HG03558 (cell line): ENCODE measurements around the gene VTI1A.

Experiments
- ATAC-seq: cut with Tn5 transposase; IDR thresholded peaks from one replicate; pipeline ENCODE4 v1.9.1; 2021; ENCODE audit warnings: moderate number of reproducible peaks; ENCODE audit not compliant: unreplicated experiment; ENCODE audit errors: extremely low read depth

The VTI1A gene

DNA sequence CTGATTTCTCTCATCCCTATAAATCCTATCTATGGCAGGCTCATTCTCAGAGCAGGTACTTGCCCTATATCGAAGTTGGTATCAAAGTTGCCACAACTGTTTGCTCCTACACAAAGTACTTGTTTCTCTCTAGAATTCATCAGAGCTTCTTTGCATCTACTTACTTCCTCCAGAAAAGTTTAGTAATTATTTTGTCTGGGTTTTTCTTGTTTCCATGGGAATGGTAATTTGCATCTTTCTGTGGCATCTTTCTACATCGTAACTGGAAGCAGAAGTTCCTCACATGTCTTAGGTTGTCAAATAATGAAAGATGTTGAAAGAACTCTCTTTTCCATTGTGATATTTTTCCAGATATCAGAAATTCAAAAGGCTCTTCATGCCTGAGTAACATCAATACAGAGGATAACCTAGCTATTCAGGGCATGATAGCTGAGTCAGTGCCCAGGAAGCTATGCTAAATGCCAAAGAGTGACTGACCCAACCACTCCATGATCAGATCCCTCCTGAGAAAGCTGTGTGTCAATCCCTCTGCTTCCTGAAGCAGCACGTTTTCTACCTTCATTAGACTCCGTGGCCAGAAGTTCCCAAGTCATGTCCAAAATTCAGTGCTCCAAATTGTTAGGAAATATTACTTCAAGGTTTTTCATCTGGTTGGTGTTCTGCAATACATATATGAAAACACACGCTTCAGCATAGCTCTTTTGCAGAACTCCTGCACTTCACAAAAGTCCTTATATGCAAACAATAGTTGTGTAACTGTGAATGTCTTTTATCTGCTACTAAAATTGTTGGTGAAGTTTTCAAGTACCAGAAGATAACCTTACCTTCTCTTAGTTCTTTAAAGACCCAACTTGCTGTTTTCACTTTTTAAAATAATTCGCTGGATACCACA is 216.5 kb downstream of the VTI1A start:
- ATAC-seq, result no peak

DNA sequence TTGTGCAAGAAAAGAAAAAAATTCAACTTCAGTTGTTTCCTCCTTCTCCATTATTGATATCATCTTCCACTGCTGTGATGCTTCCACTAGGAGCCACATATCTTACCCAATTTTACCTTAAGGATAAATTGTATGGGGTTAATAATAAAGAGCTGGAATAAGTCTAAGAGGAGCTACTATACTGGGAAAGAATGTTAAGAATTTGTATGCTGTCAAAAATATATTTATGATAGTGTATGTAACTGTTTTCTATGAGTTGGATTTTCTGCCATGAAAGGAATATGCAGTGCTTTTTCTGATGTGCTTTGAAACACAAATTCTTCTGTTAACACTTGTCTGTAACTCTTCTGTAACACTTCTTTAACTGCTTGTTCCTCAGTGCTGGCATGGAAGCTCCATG is 219.1 kb downstream of the VTI1A start:
- ATAC-seq, result no peak

DNA sequence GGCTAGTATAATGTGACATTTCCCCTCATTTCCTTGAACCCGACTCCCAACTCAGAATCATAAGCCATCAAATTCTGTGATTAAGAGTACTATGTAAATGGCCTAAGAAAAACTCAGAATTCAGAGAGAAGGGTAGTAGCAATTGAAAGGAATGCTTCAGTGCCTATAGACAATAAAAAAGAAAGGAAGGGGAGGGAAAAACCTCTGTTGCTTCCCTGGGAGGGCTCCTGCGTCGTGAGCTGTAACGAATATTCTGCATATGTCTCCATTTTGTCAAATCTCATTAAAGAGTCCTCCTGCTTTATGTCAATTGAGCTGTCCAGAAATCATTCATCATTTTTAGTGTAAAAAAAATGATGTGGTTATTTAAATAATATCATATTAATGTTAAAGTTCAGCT is 223.0 kb downstream of the VTI1A start:
- ATAC-seq, result no peak

DNA sequence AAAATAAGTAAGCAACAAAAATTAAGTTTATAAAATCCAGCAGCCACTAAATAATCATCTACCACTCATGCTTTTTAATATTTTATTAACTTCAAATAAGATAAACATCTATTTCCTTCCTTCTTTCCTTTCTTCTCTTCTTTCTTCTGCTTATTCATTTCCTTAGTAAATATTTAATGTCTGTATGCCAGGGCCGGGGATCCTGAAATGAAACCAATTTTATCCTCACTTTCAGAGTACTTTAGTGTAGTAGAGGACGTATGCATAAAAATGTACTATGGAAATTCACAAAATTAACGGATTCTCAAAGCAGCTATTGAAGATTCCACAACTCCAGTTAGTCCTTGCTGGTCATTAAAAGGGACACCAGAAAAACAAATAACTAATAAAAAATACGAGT is 224.7 kb downstream of the VTI1A start:
- ATAC-seq, result no peak

- ATAC-seq, result no peak
Observed at GRCh38 chr10:112672706-112673105, 225.7 kb downstream of the VTI1A start.

DNA sequence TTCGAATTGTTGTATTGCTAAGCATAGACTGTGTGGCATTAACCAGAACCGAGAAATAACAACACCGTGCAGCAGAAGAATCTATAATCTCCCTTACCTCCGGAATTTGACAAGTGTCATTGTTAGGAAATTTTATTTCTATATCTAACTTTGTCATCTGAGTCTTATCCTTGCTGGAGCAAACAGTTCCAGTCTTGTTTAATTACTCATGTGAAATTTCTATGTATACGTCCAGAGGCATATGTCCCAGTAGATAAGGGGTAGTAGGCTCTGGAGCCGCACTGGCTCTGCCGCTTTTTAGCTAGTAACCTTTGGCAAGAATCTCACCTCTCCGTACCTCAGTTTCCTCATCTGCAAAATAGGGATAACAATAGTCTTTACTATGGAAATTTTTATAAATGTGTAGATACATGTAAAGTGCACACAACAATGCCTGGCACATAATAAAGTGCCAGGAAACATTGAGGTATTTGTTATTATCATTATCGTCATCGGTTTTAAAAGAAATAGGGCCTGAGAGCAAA is 228.6 kb downstream of the VTI1A start:
- no peak for ATAC-seq

DNA sequence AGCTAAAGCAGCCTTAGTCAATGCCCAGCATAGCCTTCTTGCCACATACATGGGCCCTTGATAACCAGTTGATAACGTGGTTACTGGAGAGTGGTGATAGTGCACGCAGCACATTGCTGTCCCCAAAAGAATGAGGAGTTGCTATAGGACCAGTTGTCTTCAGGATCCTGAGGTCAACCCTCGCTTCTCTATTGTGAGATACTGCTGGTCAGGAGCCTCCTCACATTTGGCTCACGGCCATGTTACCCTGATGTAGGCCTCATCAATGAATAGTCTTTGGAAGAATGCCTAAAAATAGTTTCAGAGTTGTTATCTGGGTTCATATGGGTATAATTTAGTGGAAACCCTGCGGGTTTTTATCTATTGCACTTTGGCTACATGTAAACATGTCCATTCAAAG is 230.7 kb downstream of the VTI1A start:
- no peak for ATAC-seq

- ATAC-seq, result no peak
Observed at GRCh38 chr10:112678581-112678980, 231.6 kb downstream of the VTI1A start.

GRCh38 chr10:112678987-112679386 is 232.0 kb downstream of the VTI1A start:
- no peak for ATAC-seq

GRCh38 chr10:112679392-112679791 is 232.4 kb downstream of the VTI1A start:
- no peak for ATAC-seq

DNA sequence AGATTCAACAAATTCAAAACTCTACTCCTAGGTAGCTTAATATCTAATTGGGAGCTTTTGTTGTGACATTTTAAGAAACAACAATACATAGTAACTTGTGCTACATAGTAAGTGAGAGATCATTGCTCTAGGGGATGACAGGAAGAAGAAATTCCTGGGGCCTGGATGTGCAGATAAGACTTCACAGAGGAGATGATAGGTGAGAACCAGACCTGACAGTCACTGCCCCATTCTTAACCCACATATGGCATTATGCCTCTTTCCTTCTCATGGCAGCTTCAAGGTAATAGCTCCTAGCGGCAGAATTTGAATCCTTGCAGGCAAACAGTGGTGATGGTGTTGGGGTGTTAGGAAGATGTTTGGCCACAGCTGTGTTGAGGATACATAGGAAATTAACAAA is 233.6 kb downstream of the VTI1A start:
- no peak for ATAC-seq

DNA sequence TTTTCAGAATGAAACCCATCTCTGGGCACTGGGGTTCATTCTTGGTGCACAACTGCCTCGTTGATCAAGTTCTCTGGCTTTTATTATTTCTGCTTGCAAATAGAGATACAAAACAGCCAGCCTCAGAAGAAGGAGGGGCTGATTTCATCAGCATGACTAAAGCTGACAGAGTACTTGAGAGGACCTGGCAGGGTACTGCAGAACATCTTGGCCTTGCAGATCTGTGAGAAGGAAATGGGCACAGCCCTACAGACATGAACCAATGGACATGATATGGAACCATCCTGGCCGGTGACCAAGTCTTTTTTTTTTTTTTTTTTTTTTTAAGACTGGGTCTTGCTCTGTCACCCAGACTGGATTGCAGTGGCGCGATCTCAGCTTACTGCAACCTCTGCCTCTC is 240.6 kb downstream of the VTI1A start:
- no peak for ATAC-seq

DNA sequence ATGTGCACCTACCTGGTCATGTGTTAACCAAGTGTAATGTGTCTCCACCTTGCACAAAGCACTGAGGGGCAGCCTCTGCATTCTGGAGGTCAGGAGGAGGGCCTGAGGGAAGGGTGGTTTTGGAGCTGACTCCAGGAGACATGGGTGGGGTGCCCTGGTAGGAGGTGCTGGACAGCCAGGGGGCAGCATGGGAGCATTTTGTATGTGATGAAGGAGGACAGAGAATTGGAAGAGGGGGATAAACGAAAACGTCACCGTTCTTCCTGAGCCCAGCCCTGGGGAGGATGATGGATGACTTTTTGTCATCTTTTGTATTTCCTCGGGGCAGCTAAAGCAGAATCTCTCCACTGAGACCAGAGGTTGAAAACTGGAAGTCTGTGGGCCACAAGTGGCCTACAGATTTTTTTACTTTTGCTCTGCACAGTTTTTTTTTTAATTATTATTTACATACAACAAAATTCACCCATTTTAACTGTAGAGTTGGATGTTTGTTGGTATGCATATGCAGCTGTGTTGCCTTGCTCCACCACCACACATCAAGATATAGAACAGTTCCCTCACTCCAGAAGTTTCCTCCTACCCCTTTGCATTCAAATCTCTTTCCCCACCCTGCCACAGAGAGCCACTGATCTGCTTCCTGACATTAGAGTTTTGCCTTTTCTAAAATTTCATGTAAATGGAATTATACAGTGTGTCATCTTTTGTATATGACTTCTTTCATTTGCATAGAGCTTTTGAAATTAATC is 242.5 kb downstream of the VTI1A start:
- ATAC-seq, result no peak

DNA sequence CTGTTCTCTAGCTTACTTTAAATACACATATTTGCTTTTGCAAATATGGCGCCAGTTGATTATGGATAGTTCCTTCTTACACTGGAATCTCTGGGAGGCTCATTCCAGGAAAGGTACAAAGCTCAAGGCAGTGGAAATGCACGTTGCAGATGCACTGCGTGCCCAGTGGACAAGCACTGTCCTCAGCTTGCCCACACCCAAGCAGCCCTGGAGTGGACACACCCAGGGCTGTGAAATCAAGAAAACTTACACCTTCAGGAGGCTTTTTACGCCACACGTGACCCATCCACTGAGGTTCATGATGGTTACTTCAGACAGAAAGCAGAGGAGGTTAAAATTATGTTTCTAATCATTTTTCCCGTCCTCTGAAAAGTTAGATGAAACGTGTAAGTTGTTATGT is 248.5 kb downstream of the VTI1A start:
- ATAC-seq, result no peak

DNA sequence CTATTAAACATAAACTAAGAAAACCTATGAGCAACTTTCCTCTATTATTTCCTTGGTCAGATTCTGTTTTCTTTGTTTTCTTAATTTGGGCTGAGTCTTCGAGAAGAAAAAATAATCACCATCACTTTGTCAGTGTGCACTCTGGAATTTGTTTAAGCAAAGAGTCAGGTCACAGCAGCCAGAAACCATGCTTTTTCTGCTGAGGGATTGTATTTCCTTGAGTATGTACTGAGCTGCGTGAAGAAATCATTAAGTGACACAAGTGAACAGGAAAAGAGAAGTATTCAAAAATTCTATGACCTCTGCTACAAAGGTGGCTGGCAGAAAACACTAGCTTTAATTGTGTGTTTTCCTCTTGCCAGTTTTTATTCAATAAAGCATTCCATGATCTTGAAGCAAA is 249.6 kb downstream of the VTI1A start:
- no peak for ATAC-seq

GRCh38 chr10:112698133-112698817 is 251.3 kb downstream of the VTI1A start:
- ATAC-seq, result no peak

GRCh38 chr10:112698818-112699164 is 251.8 kb downstream of the VTI1A start:
- ATAC-seq, result no peak

DNA sequence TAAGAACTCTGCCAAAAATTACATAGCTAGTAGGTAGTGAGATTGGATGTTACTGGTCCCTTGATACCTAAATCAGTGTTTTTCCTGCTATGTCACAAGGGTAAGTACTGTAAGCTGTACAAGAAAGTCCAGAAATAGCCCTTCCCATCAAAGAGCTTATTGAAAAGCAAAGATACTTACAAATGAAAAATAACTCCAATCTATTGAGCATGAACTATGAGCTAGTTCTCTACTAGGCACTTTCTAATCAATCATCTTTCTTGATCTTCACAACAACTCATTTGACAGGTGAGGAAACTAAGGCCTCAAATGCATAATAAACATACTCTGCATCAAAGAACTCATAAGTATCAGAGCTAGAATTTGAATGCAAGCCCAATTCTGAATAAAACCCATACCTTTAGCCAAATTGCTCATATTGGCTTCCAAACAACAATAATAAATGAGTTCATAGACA is 253.2 kb downstream of the VTI1A start:
- ATAC-seq, result no peak

DNA sequence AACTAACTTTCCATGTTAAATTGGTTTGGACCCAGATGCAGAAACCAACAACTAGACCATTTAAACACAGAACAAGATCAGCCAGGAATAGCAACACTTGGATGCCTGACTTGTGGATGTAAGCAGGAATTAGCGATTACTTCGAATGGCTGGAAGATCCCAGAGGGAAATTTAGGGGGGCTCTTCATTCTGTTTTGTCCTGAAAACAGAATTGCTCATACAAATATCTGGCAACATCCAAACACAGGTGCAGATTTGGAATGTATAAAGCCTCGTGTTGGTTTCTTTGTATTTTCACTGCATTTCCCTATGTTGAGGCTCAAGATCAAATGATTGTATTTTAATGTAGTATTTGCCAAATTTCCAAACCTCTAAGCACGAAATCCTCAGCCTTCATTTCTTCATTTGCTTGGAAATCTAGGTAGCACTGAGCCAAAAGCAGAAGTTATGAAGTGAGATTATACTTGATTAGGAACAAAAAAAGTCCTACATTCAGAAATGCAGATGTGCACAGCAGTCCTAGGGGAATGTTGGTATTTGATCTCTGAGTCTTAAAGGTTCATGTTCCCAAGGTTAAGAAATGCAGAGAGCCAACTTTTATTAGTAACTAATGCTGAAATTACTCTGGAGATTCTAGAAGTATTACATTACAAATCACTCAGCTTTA is 254.3 kb downstream of the VTI1A start:
- ATAC-seq, result no peak

- ATAC-seq, result no peak
Observed at GRCh38 chr10:112701878-112702255, 254.9 kb downstream of the VTI1A start.
